Measurements from ENCODE around the gene TMEM130.
A peak's percentile ranks its signal among the peaks of the same experiment; 100 is the strongest.
"Not testable (repeated sequence)": the region's sequence is repeated elsewhere in the genome, so short reads cannot be mapped to it uniquely, and the experiment has no call there.

TMEM130 gene

GRCh38 chr7:98877146-98877545 lies 7.3 kb upstream of the TMEM130 start:
- no peak for DNase-seq

GRCh38 chr7:98875501-98875900 lies 5.7 kb upstream of the TMEM130 start:
- no peak for DNase-seq

GRCh38 chr7:98874942-98875341 lies 5.1 kb upstream of the TMEM130 start:
- no peak for DNase-seq

- DNase-seq: not testable (repeated sequence)
These were observed 3.8 kb upstream of the TMEM130 start for GRCh38 chr7:98873610-98874009.

- no peak for DNase-seq
These were observed 2.6 kb upstream of the TMEM130 start for GRCh38 chr7:98872328-98872924.

- no peak for DNase-seq
These were observed 1.1 kb upstream of the TMEM130 start for GRCh38 chr7:98870807-98871491.

GRCh38 chr7:98870121-98870651 lies 372 bp upstream of the TMEM130 start:
- DNase-seq: no peak

GRCh38 chr7:98869027-98869596 lies 702 bp downstream of the TMEM130 start:
- no peak for DNase-seq

- no peak for DNase-seq
These were observed 1.4 kb downstream of the TMEM130 start for GRCh38 chr7:98868450-98868849.

- no peak for DNase-seq
These were observed 3.0 kb downstream of the TMEM130 start for GRCh38 chr7:98866765-98867164.

GRCh38 chr7:98866351-98866750 lies 3.5 kb downstream of the TMEM130 start:
- DNase-seq: no peak

GRCh38 chr7:98864731-98865453 lies 4.9 kb downstream of the TMEM130 start:
- DNase-seq: no peak

- no peak for DNase-seq
These were observed 6.2 kb downstream of the TMEM130 start for GRCh38 chr7:98863601-98864000.

- DNase-seq: no peak
These were observed 6.9 kb downstream of the TMEM130 start for GRCh38 chr7:98862716-98863420.

- DNase-seq: no peak
These were observed 7.6 kb downstream of the TMEM130 start for GRCh38 chr7:98862203-98862602.

- DNase-seq: no peak
These were observed 9.7 kb downstream of the TMEM130 start for GRCh38 chr7:98860071-98860470.

GRCh38 chr7:98855610-98856422 lies 14.0 kb downstream of the TMEM130 start:
- no peak for DNase-seq

GRCh38 chr7:98852826-98853225 lies 17.0 kb downstream of the TMEM130 start:
- DNase-seq: no peak

- DNase-seq: no peak
These were observed 20.9 kb downstream of the TMEM130 start for GRCh38 chr7:98848918-98849317.

- DNase-seq: not testable (repeated sequence)
These were observed 27.3 kb downstream of the TMEM130 start for GRCh38 chr7:98842552-98842951.

- DNase-seq: peak; percentile 63
These were observed 28.4 kb downstream of the TMEM130 start for GRCh38 chr7:98841179-98841997.
